Mucosa of rectum (tissue), 2 donors: Measurements from ENCODE around the gene RGS6.

ENCODE experiments used
- H3K27ac ChIP-seq, 2 donors: one replicate each; pipeline ENCODE4 v1.7.0; 2013; ENCODE audit warnings: inconsistent platforms in 2 of 2, low read depth in 2 of 2, low read length in 2 of 2
- H3K27me3 ChIP-seq, 2 donors: one replicate each; pipeline ENCODE4 v1.7.0; 2013; ENCODE audit warnings: low read length in 2 of 2; ENCODE audit not compliant: control insufficient read depth in 2 of 2, insufficient read depth in 2 of 2
- H3K36me3 ChIP-seq, 2 donors: one replicate each; pipeline ENCODE4 v1.7.0; 2013; ENCODE audit warnings: low read length in 2 of 2; ENCODE audit not compliant: control insufficient read depth in 2 of 2, insufficient read depth in 2 of 2
- H3K4me1 ChIP-seq, 2 donors: one replicate each; pipeline ENCODE4 v1.7.0; 2013; ENCODE audit warnings: low read length in 2 of 2, mild to moderate bottlenecking in 1 of 2; ENCODE audit not compliant: control insufficient read depth in 2 of 2, insufficient read depth in 2 of 2
- H3K4me3 ChIP-seq, 2 donors: one replicate each; pipeline ENCODE4 v1.7.0; 2013; ENCODE audit warnings: low read length in 2 of 2
- H3K9ac ChIP-seq, 2 donors: one replicate each; pipeline ENCODE4 v1.7.0; 2013; ENCODE audit warnings: low read length in 2 of 2, low read depth in 1 of 2, mild to moderate bottlenecking in 1 of 2
- H3K9me3 ChIP-seq, 2 donors: one replicate each; pipeline ENCODE4 v1.7.0; 2013; ENCODE audit warnings: low read length in 2 of 2; ENCODE audit not compliant: control insufficient read depth in 2 of 2
- donor health status: healthy.
- donor health status: Normal muscosa, but diverticular disease.

The RGS6 gene

GRCh38 chr14:72523424-72524294 is 591.4 kb downstream of the RGS6 start:
- Histone ChIP-seq H3K9ac (no peak overlapping the region), H3K36me3 (no peaks in the 10 kb centered on the region), H3K9me3 (no peaks in the 10 kb centered on the region), H3K27me3 (no peaks in the 10 kb centered on the region), H3K27ac (no peak overlapping the region), H3K4me3 (no peak overlapping the region), H3K4me1 (no peaks in the 10 kb centered on the region)

DNA sequence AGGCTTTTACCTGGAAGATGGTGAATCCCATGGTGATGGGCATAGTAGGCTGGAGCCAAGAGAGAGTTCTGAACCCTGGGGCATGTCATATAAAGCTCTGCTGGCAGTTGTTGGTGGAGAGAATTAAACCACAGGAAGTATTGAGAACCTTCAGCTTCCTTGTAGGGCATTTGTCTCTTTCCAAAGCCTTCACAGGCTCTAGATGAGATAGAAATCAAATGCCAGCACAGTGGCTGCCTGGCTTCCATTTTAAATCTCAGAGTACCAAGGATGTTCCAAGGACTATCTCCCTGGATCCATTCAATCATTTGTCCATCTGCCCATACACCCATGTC is 592.0 kb downstream of the RGS6 start:
- no peaks in the 10 kb centered on the region for H3K9me3 ChIP-seq
- H3K27ac ChIP-seq = no peak overlapping the region
- no peaks in the 10 kb centered on the region for H3K4me1 ChIP-seq
- no peak overlapping the region for H3K9ac ChIP-seq
- H3K27me3 ChIP-seq = no peaks in the 10 kb centered on the region
- H3K4me3 ChIP-seq = no peak overlapping the region
- H3K36me3 ChIP-seq = no peaks in the 10 kb centered on the region

GRCh38 chr14:72525087-72525915 is 593.1 kb downstream of the RGS6 start:
- Histone ChIP-seq H3K27ac (no peak overlapping the region), H3K9me3 (no peaks in the 10 kb centered on the region), H3K27me3 (no peaks in the 10 kb centered on the region), H3K9ac (no peak overlapping the region), H3K4me3 (no peak overlapping the region), H3K36me3 (no peaks in the 10 kb centered on the region), H3K4me1 (no peaks in the 10 kb centered on the region)

DNA sequence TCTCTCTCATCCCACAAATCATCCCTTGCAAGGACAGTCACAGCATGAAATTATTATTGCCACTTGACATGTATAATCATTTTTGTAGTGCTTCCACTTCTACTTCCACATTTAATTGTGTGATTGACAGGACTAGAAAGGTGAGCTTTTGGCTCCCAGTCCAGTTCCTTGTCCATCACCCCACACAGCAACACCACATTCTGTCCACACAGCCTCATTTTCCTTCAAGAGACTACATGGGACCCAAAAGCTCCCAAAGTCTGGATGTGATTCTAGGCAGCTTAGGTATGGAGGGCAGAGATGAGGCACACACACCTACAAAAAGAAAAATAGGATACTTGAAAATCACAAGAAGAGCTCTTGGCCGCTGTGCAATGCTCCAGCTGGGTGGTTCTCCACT is 595.4 kb downstream of the RGS6 start:
- Histone ChIP-seq H3K36me3 (no peaks in the 10 kb centered on the region), H3K9me3 (no peaks in the 10 kb centered on the region), H3K4me1 (no peaks in the 10 kb centered on the region), H3K27ac (no peak overlapping the region), H3K27me3 (no peaks in the 10 kb centered on the region), H3K4me3 (no peak overlapping the region), H3K9ac (no peak overlapping the region)

DNA sequence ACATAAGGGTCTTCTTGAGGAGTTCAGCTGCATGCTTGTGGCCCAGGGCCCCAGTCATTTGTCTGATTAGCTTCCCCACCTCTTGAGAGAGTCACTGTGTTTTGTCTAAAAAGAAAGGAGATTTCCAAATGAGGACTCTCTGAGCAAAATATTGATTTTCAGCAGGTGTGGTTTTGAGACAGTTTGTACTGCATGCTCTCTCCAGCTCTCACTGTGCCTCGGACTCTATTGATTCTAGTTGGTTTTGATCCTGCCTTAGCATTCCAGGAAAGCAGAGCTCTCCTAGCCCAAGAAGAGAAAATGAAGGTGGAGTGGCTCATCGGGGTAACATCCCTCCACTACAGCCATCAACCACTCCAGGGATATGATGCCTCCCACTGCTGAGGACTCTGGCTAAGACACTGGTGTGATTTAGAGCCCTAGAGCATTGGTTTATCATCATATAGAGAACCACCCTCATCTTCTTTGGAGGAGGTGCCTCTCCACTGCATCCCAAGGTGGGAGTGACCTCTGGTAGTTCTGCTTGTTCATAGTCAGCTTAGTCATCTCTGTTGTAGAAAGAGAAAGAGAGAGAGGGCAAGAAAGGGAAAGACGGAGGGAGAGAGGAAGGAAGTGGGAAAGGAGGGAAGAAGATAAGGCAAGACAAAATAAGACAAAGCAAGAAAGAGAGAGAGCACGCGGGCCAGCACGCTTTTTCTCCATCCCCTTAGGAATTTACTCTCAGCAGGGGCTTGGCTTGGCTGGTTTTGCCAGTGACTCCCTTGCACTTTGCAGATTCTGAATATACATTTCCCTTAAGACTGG is 596.0 kb downstream of the RGS6 start:
- no peaks in the 10 kb centered on the region for H3K27me3 ChIP-seq
- H3K9ac ChIP-seq = no peak overlapping the region
- no peak overlapping the region for H3K27ac ChIP-seq
- no peaks in the 10 kb centered on the region for H3K4me1 ChIP-seq
- H3K36me3 ChIP-seq = no peaks in the 10 kb centered on the region
- no peak overlapping the region for H3K4me3 ChIP-seq
- no peaks in the 10 kb centered on the region for H3K9me3 ChIP-seq

- Histone ChIP-seq H3K9ac (no peak overlapping the region), H3K27ac (no peak overlapping the region), H3K4me1 (no peaks in the 10 kb centered on the region), H3K36me3 (no peaks in the 10 kb centered on the region), H3K9me3 (no peaks in the 10 kb centered on the region), H3K27me3 (no peaks in the 10 kb centered on the region), H3K4me3 (no peak overlapping the region)
These were observed 596.6 kb downstream of the RGS6 start for GRCh38 chr14:72528863-72529175.

GRCh38 chr14:72532686-72533454 is 600.6 kb downstream of the RGS6 start:
- Histone ChIP-seq H3K27me3 (no peaks in the 10 kb centered on the region), H3K9ac (no peak overlapping the region), H3K9me3 (no peaks in the 10 kb centered on the region), H3K4me3 (no peak overlapping the region), H3K36me3 (no peaks in the 10 kb centered on the region), H3K4me1 (peaks cover 0 to 2% of the 10 kb centered on the region in 2 donors), H3K27ac (no peak overlapping the region)

DNA sequence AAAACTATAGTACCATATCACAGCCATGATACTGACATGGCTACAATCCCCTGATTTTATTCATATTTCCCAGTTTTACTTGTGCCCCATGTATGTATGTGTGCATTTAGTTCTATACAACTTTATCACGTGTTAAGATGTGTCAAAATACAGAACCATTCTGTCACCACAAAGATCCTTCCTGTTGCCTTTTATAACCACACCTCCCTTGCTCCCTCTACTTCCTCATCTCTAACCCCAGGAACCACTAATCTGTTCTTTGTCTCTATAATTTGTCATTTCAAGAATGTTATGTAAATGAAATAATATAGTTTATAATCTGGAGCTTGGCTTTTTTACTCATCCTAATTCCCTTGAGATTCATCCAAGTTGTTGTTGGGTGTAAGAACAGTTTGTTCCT is 603.3 kb downstream of the RGS6 start:
- Histone ChIP-seq H3K4me1 (peaks cover 0 to 2% of the 10 kb centered on the region in 2 donors), H3K36me3 (no peaks in the 10 kb centered on the region), H3K4me3 (no peak overlapping the region), H3K27ac (no peak overlapping the region), H3K9ac (no peak overlapping the region), H3K27me3 (no peaks in the 10 kb centered on the region), H3K9me3 (no peaks in the 10 kb centered on the region)

DNA sequence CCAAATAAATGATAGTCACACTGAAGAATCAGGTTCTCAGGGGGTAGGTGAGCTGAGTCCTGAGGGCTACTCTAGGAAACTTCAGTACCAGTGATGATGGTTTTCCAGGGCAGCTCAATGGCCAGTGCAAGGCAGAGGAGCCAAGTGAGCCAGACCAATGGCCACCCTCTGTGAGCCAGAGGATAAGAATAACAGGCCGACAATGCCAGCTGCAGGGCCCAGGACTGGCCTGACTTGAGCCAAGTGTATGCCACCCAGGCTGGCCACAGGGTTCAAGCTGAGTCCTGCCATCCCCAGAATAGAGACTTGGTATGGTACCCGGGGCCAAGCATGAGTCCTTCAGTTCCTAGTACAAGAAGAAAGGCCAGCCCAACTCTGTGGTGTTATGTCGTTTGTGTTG is 606.2 kb downstream of the RGS6 start:
- H3K27ac ChIP-seq = no peak overlapping the region
- H3K36me3 ChIP-seq = no peaks in the 10 kb centered on the region
- no peaks in the 10 kb centered on the region for H3K27me3 ChIP-seq
- no peaks in the 10 kb centered on the region for H3K9me3 ChIP-seq
- H3K9ac ChIP-seq = no peak overlapping the region
- no peak overlapping the region for H3K4me3 ChIP-seq
- H3K4me1 ChIP-seq = peaks cover 0 to 2% of the 10 kb centered on the region in 2 donors
